HG03520 (cell line): Measurements from ENCODE around the gene SLC20A1.
A peak's percentile ranks its signal among the peaks of the same experiment; 100 is the strongest.
"Not testable (repeated sequence)": the region's sequence is repeated elsewhere in the genome, so short reads cannot be mapped to it uniquely, and the experiment has no call there.

ENCODE experiments used
- ATAC-seq: cut with Tn5 transposase; IDR thresholded peaks from one replicate; pipeline ENCODE4 v1.9.1; 2021; ENCODE audit warnings: mild to moderate bottlenecking, moderate library complexity; ENCODE audit not compliant: unreplicated experiment

Gene SLC20A1, protein sequence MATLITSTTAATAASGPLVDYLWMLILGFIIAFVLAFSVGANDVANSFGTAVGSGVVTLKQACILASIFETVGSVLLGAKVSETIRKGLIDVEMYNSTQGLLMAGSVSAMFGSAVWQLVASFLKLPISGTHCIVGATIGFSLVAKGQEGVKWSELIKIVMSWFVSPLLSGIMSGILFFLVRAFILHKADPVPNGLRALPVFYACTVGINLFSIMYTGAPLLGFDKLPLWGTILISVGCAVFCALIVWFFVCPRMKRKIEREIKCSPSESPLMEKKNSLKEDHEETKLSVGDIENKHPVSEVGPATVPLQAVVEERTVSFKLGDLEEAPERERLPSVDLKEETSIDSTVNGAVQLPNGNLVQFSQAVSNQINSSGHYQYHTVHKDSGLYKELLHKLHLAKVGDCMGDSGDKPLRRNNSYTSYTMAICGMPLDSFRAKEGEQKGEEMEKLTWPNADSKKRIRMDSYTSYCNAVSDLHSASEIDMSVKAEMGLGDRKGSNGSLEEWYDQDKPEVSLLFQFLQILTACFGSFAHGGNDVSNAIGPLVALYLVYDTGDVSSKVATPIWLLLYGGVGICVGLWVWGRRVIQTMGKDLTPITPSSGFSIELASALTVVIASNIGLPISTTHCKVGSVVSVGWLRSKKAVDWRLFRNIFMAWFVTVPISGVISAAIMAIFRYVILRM

GRCh38 chr2:112645310-112646101 lies at the start of gene SLC20A1:
Gene SLC20A1 (plus strand): TSS chr2:112645939. CDS start chr2:112646829, 890 bp downstream.
- ATAC-seq, result peak; percentile 90

DNA sequence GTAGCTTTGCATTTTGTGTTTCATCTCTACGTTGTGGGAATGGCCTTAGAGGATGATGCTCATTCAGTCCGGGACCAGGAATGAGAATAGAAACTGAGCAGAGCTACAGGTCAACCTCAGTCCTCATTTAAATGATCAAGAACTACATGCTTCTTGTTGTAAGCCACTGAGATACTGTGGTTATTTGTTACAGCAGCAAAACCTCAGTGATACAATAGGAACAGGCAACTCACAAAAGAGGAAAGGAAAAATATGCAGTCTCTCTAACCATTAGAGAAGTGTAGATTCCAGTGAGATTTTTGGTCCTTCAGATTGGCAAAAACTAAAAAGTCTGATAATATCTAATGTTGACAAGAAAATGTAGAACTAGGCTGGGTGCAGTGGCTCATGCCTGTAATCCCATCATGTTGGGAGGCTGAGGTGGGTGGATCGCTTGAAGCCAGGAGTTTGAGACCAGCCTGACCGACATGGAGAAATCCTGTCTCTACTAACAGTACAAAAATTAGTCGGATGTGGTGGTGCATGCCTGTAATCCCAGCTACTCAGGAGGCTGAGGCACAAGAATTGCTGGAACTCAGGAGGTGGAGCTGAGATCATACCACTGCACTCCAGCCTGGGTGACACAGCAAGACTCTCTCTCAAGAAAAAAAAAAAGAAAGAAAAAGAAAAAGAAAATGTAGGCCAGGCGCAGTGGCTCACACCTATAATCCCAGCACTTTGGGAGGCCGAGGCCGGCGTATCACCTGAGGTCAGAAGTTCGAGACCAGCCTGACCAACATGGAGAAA lies 48.0 kb upstream of the SLC20A1 start:
- no peak for ATAC-seq

DNA sequence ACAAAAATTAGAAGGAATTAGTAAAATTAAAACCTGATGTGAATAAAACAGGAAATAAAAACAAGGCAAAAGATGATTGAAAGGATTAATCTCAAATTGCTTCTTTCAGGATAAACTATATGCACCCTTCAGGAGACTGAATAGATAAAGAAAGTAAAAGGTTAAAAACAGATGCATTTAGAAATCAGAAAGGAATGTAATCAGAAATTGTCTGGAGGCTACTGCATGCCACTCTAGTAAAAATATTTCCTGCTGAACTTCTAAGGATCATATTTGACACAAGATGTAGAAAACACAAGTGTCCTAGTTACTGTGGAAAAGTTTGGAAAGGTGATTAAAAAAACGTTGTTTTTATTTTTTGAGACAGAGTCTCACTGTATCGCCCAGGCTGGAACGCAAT lies 45.1 kb upstream of the SLC20A1 start:
- no peak for ATAC-seq

DNA sequence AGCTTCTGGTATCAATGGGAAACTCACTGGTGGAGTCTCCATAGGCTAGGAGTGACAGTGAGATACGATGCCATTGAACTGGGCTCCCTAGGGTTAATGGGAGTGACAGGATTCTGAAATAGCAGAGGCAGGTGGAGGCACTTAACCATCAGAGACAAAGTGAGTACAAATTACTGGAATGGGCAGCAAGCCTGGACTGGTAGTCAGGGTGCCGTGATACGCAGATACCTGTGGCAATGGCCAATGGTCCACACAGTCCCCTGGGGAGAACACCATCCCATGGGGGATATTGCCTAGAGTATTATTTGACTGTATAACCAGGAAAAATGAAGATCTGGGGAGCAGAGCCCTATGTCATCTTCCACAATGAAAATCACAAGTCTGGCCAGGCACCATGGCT lies 44.0 kb upstream of the SLC20A1 start:
- ATAC-seq, result no peak

GRCh38 chr2:112602917-112603316 lies 42.8 kb upstream of the SLC20A1 start:
- no peak for ATAC-seq

GRCh38 chr2:112603731-112604130 lies 42.0 kb upstream of the SLC20A1 start:
- ATAC-seq, result no peak

- no peak for ATAC-seq
Observed at GRCh38 chr2:112604952-112605351, 40.8 kb upstream of the SLC20A1 start.

DNA sequence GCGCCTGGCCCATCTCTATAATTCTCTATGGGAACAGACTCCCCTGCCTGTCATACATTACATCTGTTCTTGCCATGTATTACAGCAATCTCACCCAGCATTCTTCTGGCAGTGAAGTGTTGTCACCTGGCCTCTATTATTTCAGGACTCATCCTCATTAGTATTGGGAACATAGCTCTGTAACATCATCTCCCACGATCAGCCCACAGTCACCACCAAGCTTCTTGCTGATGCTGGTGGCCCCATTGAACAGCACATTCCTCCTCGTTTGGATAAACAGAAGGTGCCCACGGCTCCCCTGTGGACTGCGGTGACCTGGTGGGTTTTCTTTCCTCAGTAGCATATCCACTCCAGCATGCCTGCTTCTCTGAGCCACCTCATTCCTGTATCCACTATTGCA lies 39.8 kb upstream of the SLC20A1 start:
- no peak for ATAC-seq

DNA sequence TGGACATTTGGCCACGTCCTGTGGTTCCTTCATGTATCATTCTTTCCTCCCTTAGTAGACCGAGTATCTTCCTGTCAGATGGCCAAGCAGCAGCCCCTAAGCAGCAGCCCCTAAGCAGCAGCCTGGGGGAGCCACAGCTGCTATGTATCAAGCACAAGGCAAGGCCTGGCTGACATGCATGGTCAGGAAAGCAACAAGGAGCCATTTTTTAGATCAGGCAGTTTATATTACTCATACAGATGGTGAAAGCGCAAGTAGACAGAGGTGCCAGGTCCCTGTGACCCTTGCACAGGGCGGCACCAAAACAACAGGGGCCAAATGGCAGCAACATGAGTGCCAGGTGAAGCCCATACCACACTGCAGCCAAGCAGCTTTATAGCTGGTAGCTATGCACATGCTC lies 39.2 kb upstream of the SLC20A1 start:
- ATAC-seq, result no peak

GRCh38 chr2:112607680-112608438 lies 37.9 kb upstream of the SLC20A1 start:
- ATAC-seq, result no peak

DNA sequence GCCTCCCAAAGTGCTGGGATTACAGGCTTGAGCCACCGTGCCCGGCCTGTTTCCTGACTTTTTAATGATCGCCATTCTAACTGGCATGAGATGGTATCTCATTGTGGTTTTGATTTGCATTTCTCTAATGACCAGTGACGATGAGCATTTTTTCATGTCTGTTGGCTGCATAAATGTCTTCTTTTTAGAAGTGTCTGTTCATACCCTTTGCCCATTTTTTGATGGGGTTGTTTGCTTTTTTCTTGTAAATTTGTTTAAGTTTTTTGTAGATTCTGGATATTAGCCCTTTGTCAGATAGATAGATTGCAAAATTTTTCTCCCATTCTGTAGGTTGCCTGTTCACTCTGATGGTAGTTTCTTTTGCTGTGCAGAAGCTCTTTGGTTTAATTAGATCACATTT lies 36.4 kb upstream of the SLC20A1 start:
- ATAC-seq, result not testable (repeated sequence)

GRCh38 chr2:112612283-112612682 lies 33.5 kb upstream of the SLC20A1 start:
- not testable (repeated sequence) for ATAC-seq

- ATAC-seq, result no peak
Observed at GRCh38 chr2:112614201-112614840, 31.4 kb upstream of the SLC20A1 start.

DNA sequence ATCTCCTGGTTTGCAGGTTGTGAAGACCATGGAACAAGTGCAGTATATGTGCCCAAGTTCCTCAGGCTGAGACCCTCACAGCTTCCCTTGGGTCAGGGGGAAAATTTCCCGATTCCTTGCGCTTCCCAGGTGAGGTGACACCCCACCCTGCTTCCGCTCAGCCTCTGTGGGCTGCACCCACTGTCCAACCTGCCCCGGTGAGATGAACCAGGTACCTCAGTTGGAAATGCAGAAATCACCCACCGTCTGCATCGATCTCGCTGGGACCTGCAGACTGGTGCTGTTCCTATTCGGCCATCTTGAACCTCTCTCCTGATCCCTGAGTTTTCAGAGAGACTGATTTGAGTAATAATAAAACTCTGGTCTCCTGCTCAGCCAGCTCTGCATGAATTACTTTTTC lies 30.7 kb upstream of the SLC20A1 start:
- ATAC-seq, result no peak

- not testable (repeated sequence) for ATAC-seq
Observed at GRCh38 chr2:112615798-112616197, 29.9 kb upstream of the SLC20A1 start.

GRCh38 chr2:112618383-112618782 lies 27.4 kb upstream of the SLC20A1 start:
- no peak for ATAC-seq

DNA sequence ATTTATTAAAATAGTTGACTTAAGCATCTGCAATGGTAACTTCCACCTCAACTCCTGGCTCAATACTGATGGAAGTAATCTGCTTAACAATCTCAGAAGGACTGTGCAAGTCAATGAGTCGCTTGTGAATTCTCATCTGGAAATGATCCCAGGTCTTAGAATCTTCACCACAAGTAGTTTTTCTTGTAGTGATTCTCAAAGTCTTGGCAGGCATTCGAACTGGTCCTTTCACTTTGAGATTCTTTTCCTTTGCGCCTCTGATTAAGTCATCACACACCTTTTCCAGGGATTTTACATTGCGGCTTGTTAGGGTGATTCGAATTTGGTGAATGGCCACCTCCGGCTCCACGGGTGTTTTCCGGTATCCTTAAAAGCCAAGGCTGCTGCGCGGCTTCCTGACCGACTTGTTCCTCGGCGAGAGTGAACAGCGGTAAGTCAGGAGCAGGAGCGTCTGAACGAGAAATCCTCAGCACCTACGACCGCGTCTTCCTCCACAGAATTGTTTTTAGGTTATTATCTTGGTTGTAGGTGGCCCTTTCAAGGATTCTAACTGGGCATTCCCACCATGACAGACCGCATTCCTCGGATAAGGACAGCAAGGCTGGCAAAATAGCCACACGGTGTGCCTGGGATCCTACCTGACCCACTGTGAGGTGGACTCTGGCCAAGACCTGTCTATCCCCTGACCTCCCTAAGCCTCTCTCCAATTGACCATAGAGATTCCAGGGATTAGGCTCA lies 23.8 kb upstream of the SLC20A1 start:
- ATAC-seq, result no peak

DNA sequence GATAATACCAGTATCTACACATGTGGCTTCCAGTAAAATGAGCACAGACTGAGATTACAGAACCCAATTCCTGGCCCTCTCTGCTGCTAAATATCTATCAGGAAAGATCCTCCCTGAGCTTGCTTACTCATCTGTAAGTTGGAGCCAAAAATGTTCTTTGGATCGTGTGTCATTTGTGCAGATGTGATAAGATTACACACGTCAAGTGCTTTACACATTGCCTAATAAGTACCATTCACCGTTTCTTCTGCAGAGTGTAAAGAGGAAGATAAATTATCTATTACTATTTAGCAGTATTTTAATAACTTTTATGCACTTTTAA lies 23.2 kb upstream of the SLC20A1 start:
- no peak for ATAC-seq
